GM19328 (cell line): ENCODE measurements around the gene LHX1.

ENCODE experiments used
- ATAC-seq: cut with Tn5 transposase; IDR thresholded peaks from one replicate; pipeline ENCODE4 v1.9.1; 2021; ENCODE audit warnings: mild to moderate bottlenecking, moderate library complexity; ENCODE audit not compliant: unreplicated experiment

Gene LHX1

DNA sequence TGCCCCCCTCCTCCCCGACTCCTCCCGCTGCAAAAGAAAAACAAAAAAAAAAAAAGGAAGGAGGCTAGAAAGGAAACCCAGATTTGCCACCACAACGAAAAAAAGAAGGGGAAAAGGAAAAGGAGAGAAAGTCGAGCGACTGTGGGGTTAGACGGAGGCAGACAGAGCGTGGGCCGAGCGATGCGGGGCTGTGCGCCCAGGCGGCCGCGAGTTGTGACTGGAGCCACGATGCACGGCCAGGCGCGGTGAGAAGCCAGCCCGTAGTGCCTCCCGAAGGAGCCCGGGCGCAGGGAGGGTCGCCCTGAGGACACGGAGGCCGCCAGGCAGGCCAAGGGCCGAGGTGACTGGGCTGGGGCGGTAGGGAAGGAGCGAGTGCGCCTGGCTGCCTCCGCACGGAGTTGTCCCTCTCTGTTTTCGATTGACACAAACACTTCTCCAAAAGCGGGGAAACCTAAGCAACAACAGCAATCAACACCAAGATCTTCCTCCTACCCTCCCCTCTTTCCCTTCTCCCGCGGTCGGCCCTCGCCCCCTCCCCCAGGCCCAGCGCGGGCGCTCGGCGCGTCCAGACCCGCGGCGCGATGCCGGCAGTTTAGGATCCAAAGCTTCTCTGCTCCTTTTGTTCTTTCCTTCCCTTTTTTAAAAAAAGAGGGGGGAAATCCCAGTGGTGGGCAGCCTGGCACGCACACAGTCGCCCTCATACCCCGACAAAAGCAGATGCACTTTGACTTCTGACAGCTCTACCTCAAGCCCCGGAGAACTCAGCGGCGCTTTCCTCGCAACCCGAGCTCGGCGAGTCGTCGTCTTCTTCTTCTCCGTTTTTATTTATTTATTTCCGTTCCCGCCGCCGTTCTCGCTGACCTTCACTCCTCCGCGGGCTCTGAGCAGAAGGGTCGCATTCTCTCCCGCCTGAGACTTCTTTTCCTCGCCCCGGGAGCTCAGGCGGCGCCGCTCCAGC, at the start of gene LHX1:
Gene LHX1 (plus strand): TSS at position 475 of the 958 bp plus-strand sequence. CDS start 723 bp downstream, outside the sequence.
- no peak for ATAC-seq

DNA sequence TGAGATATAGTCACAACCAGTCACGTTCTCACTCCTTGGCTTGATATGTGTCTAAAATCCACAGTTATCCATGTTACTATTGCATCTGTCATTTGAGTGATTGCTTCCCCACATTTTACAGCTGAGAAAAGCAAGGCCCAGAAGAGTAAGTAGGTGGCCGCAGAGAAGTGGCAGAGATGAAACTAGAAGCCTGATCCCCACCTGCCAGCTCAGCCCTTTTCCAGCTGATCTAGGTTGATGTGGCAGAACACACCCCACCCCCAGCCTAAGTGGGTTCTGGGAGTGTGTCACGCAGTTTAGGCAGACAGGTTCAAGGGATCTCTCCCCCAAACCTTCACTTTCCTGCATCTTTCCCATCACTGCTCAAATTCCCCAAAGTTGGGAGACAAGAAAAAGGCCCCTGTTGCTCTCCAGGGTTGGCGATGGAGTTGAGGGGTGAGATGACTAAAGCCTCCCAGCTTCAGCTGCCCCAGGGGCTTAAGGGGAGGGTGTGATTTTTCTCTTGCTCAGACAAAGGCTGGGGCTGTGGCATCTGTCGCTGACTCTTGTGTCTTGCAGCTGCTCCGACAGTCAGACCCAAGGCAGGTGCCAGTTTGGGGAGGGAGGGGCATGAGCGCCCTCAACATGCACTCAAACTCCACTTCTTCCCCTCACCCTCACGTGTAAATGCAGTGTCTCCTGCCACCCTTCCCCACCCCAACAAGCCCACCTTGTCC, 48.9 kb upstream of the LHX1 start:
- no peak for ATAC-seq

DNA sequence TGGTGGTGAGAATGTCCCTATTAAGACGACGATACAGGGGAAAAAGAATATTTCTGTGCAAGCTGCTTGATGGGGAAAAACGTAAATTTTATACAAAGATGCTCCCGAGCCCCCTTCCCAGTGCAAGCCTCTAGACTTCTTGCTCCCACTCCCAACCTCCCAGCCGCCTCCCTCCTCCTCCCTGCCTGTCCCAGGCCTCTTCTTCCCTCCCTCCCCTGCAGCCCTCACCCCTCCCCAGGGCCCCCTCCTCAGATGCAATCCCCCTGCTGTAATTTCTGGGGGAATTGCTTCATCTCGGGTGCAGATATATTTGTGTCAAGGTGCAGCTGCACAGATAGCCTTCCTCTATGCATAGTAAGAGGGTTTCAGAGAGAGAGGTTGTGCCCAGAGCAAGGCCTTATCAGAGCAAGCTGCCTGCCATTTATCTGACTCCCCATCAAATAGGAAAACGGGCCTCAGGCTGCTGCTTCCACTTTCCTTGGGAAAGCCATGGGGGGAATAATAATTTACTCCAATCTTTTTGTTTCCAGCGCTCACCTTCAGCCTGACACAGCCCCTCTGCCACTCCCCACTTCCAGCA, 47.4 kb upstream of the LHX1 start:
- no peak for ATAC-seq

DNA sequence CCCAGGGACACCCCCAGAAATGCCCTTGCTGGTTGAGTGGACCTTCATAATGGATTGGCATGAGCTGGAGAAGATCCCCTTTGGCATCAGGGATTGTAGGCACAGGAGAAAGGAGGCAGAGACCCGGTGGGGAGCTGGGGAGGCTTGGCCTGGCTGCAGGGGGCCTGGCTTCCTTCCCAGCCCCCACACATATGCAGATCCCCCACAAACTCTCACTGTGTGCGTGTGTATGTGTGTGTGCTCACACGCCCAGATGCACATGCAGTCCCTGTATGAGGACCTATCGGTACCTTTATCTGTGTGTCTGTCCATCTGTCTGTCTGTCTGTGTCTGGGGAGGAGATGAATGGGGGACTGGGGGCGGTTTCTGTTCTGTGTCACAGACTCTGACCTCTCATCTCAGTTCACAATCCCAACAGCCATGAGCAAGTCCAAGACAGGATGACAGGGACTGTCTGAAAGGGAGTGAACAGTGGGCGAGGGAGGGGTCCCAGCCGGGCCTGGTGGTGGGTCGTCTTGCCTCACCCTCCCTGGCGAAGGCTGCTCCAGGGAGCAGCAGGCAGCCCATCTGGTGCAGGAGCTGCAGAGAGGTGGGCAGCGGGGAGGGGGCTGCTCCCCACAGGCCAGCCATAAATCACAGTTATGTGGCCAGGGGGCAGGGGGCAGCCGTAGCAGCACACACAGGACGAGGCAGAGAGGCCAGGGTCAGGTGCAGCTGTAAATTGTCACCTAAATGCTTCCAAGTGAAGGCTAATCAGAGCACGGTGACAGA, 46.7 kb upstream of the LHX1 start:
- ATAC-seq = no peak

DNA sequence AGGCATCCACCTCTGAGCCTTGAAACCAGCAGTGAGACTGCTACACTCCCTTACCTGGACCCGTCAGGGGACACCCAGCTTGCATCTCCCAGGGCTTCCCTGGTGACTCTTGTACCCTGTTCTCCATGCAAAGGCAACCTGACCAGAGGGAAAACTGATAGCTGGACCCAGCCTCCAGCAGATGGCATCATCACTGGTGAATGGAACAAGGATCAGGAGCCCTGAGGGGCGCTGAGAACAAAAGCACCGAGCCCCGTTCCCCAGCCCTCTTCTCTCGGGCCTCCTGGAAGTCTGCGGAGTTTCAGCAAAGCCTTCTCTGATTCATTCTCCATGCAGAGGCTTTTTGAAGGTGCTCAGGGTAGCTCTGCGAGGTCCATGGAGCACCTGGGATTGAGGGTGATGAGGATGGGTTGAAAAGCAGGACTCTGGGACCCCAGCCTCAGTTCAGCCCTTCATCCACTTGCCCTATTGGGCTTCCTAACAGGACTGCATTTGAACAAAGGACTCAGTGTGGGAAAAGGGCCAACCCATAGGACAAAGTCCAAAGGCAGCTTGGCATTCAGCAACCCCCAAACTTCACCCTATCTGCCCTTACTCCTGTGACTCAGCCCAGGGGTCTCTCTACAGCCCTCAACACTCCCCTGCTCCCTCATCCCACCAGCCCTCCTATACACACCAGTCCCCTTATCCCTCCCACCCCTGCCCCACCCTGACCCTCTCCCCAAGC, 45.0 kb upstream of the LHX1 start:
- no peak for ATAC-seq

DNA sequence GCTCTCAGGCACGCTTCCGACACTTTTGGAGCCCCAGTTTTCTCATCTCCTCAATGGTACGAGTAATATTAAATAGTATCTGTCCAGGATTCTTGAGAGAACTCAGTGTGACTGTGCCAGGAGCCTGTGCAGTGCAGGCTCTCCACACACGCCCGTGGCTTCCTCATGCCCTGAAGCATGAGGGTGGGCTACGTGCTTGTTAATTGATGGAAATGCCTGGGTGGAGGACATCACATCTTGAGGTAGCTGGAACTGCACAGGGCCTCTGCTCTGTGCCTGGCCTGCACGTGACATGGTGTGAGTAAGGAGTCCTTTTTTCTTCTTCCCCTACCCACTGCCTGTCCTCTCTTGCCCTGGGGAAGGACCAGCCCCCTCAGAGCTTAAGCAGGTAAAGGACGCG, 43.1 kb upstream of the LHX1 start:
- ATAC-seq = no peak

DNA sequence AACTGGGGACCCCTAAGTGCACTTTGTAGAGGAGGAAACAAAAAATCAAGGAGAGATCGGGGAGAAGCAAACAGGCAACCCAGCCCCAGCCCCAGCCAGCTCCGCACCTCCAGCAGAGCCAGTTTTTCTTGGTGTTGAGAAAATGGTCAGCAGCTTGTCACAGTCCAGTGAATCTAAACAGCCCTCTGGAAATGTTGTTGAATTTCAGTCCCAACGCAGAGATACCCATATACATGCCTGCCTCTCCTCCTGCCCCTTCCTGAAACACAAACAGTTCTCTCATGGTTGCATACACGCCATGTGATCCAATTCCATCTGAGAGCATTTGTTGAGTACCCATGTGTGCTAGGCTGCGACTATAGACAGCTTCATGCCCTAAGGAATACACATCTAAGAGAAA, 42.4 kb upstream of the LHX1 start:
- no peak for ATAC-seq

DNA sequence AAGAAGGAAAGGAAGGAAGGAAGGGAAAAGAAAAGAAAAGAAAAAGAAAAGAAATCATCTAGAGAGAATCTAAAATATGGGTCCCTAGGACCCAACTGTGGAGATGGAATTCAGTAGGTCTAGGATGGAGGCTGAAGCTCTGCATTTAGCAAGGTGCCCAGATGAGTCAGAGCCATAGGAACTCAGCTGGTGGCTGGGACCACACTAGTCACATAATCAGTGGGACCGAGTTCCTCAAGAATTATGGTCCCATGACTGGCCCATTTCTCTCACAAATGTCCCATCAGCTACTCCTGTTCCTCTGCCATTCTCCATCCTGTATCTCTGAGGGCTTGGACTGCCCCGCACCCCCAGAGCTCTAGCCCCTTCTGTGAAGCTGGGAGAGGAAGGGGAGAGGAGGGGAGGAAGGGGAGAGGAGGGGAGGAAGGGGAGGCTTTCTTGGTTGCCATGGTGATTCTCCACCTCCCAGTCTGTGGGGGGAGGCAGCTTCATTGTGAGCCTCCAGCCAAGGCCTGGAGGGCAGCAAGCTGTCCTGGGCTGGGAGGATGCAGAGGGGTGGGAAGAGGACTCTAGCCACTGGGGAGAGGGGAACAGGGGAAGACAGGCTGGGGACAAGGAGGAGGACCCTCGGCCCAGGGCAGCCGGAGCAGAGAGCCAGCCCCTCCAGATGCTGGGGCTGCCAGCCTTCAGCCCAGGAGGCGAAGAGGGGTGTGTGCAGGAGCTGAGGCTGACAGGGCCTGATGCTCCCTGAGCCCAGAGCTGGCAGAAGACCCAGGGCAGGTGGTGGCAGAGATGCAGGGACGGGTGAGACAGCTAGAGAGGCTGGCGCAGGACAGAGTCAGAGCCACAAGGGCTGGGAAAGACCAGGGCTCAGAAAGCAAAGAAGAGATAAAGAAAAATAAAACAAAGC, 37.8 kb upstream of the LHX1 start:
- no peak for ATAC-seq

DNA sequence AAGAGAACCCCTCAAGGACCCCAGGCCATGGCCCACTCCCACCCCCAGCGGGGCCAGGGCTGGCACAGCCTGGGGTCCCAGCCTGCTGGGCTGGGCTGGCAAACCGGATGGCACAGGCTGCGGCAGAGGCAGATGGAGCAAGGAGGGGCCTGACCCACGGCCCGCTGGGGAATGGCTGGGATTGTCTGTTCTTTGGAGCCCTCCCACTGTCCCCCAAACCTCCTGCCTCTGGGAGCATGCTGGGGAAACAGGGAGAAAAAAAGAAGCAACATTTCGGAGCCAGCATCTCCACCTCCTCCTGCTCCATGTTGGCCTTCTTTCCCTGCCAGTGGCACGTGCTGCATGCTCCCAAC, 37.1 kb upstream of the LHX1 start:
- ATAC-seq = no peak

DNA sequence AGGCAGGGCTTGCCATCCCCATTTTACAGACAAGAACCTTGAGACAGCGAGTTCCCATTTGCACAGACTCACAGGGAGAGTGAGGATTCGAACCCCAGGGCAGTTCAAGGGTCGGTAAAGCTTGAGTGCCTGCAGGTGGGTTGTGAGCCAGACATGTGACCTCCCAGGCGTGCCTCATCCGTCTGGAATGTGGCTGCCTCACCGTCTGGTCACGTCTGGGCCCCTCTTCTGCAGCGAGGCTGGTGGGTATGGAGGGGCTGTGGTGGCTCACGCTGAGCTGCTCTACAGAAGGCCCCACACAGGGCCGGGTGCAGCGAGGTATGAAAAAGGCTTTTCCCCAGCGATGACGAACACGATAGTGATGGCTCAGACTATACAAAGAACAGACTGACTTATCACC, 35.8 kb upstream of the LHX1 start:
- ATAC-seq = no peak

DNA sequence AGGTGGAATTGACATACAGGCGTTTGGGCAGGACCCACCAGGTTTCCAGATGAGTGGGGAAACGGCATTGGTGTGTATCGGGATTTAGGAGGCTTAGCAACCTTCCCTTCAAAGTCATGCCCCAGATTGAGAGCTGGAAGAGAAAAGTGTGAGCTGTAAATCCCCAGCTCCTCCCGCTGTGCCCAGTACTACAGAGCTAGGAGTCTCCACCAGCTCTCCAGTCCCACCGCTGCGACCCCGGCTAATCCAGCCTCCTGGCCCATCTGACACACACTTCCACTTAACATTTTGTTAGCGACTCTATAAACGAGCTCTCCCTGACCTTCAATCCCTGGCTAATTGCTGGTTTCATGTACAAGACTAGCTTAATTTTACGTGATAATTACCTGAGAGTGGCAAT, 29.9 kb upstream of the LHX1 start:
- no peak for ATAC-seq

DNA sequence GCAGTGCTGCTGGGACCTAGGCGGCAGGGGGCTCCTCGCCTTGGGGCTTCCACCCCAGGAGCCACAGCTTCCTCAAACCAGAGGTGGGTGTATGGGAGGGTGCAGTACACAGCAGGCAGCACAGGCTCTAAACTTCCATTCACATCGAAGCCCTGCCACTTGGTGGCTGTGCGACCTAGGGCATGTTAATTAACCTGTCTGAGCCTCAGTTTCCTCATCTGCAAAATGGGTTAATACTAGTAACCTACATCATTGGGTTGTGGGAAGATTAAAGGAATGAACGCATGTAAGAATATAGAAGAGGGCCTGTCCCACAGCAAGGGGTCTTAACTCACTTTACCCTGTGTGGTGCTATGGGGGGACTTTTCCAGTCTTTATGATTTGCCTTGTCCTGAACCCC, 26.8 kb upstream of the LHX1 start:
- no peak for ATAC-seq

DNA sequence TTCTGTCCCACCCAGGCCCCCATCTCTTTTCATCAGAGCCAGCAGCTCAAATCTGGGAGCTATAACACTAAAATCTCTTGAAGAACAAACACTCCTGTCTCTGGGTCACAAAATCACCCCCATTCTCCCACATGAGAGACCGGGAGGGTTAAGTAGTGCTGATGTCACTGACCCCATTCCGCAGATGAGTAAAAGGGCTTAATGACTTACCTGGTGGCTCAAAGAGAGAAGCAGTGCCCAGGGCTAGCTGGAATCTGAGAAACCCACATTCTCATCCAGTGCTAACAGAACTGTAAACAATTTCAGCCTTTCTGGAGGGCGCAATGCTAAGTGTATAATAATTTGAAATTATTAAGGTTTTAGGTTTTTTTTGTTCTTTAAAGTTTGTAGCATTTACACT, 26.3 kb upstream of the LHX1 start:
- ATAC-seq = no peak

DNA sequence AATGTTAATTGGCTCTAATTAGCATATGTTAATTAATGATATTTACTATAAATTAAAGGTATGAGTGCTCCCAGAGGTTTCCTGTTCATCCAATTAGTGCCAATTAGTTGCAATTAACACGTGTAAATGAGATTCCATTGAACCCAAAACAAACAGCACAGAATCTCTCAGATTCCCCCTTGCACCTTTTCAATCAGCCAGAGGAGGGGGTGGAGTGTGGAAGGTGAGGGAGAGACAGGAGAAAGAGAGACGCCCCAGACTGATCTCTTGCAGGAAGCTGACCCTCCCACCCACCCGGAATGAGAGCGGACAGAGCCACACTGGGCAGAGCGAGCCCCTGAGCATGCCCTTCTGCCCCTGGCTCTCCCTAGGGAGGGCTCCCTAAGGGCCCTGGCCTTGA, 24.1 kb upstream of the LHX1 start:
- no peak for ATAC-seq

DNA sequence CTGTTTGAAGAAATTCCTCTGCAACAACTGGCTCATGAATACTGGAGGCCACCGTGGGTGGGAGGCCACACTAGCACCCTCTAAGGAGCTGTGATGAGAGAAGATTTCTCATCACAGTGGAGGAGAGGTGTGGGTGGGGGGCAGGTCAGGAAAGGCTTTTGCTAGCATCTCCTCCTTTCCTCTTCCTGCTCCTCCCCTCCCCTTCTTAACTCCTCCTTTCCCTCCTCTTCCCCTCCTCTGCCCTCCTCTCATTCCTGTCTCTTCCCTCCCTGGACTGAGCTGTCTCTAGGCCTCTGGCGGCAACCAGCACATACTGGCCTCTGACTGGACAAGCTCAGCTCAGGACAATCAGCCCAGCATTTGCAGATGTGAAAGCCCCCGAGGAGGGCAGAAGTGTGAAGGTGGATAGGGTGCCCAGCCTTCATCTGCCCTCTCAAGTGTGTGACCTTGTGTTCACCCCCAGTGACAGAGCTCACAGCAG, 19.0 kb upstream of the LHX1 start:
- ATAC-seq = no peak

DNA sequence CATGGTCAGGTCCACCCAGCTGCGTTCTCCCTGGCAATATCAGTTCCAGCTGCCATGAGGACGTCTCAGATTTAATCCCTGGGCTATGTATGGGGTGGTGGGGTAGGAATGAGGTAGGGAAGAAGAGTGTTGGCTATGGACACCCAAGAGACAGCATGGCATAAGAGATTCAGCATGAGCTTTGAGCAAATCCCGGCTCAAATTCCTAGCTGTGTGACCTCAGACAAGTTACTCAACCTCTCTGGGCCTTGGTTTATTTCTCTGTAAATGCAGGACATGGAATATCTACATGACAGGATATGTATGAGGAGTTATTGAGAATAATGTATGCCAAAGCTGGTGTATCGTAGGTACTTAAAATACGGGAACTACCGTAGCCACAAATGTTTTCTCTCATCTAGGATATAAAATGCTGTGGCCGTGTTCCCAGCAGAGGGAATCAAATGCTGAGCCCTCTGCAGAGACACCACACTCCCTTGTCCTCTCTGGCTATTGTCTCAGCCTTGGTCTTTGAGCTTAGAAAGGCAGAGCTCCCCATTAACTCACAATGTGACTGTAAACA, 17.8 kb upstream of the LHX1 start:
- no peak for ATAC-seq

DNA sequence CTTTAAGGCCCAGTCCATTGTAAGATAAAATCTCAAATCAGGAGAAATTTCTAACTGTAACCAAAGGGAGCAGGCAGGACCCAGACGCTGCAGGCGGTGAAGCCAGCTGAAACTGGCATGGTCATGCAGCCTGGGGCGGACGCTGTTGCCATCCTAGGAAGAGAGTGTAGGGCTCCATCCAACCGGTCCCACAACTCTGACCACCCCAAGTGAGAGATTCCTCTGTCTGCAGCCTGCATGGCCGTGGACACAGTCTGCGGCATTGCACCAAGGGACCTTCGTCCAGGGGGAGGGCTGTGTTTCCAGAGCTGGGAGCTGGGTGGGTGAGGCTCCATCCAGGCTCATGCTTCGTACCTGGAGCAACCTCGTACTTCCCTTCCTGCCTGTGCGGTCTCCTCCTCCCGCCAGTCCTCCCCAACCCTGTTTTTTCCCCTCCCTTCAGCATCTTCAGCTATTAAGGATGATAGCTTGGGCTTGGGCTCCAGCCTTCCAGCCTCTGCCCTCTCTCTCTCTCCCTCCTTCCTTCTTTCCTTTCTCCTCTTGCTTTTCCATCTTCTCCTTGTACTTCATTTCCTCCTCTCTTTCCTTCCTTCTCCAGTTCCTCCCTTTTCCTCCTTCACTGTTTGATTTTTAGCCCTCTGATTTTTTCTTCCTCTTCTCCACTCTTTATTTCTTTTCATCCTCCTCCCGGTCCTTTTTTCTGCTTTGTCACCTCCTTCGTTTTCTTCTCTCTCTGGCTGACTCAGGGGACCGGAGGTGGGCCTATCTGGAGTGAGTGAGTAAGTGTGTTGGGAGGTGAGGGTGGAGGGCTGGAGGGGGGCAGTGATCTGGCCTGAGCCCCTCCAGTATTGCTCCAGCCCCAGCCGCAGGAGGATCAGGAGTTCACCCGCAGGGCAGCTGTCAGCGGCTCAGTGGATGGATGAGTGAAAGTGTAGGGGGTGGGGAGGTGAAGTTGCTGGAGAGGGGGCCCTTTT, 17.0 kb upstream of the LHX1 start:
- ATAC-seq = no peak
